Right lobe of liver (tissue), 4 donors: Measurements from ENCODE around the gene ATXN10.

ENCODE experiments used
- POLR2A ChIP-seq: fragments of 450-650 bp; IDR thresholded peaks from one replicate; pipeline ENCODE4 v1.6.1; 2017; ENCODE audit warnings: antibody characterized with exemption, mild to moderate bottlenecking
- TF ChIP-seq, protein P1 (sequence below), 4 donors: fragments of 200-600 bp in 3 of 4; fragments of 450-650 bp in 1 of 4; IDR thresholded peaks; one replicate each; pipeline versions ENCODE4 v1.5.1 to v1.8.0; 2016 to 2022; ENCODE audit warnings: antibody characterized with exemption in 4 of 4, mild to moderate bottlenecking in 2 of 4
- donor health status: DM: no; HTN: no; CAD: no.
- donor health status: DM: no; HTN: no; CAD: no.
- donor health status: DM: no; HTN: yes; CAD: no.

DNA sequence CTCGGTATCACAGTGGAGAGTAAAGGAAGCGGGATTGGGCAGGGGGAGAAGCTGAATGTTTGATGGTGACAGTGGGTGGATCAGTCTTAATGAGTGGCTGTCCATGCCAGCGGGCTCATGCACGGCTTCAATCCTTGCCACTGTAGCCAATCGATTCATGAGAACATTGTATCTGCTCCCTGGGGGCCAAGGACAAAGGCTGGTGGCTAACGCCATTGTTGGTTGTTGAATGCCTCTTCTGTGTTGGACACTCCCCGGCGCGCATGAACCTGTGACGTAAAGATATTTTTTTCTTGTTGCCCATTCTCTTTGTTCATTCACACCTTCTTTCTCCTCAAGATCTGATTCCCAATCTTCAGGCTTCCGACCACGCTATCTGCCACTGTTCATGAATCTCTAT, 20.9 kb upstream of the ATXN10 start:
- TF ChIP-seq POLR2A: no peak
- TF ChIP-seq, protein P1, sequence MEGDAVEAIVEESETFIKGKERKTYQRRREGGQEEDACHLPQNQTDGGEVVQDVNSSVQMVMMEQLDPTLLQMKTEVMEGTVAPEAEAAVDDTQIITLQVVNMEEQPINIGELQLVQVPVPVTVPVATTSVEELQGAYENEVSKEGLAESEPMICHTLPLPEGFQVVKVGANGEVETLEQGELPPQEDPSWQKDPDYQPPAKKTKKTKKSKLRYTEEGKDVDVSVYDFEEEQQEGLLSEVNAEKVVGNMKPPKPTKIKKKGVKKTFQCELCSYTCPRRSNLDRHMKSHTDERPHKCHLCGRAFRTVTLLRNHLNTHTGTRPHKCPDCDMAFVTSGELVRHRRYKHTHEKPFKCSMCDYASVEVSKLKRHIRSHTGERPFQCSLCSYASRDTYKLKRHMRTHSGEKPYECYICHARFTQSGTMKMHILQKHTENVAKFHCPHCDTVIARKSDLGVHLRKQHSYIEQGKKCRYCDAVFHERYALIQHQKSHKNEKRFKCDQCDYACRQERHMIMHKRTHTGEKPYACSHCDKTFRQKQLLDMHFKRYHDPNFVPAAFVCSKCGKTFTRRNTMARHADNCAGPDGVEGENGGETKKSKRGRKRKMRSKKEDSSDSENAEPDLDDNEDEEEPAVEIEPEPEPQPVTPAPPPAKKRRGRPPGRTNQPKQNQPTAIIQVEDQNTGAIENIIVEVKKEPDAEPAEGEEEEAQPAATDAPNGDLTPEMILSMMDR (IDR thresholded peaks at IDR 0.05): no peak
